Measurements from ENCODE around the gene TCF7. TPM values are rescaled to one million over a fixed set of nuclear protein-coding genes. Genes with fewer than 3 reads are reported as not detected.
A peak's percentile ranks its signal among the peaks of the same experiment; 100 is the strongest.

Gene TCF7
- total RNA-seq, 1 experiment from 2014 or later = 28.5 TPM

- no peak for DNase-seq (ENCODE audit: low spot score)
These were observed 16.7 kb downstream of the TCF7 start for GRCh38 chr5:134131165-134131564.

- no peak for DNase-seq (ENCODE audit: low spot score)
These were observed 17.3 kb downstream of the TCF7 start for GRCh38 chr5:134131578-134132350.

GRCh38 chr5:134132372-134133187, 18.1 kb downstream of the TCF7 start:
- DNase-seq (ENCODE audit: low spot score) = no peak

- DNase-seq (ENCODE audit: low spot score) = no peak
These were observed 18.9 kb downstream of the TCF7 start for GRCh38 chr5:134133188-134133994.

- DNase-seq (ENCODE audit: low spot score) = no peak
These were observed 19.6 kb downstream of the TCF7 start for GRCh38 chr5:134133995-134134541.

GRCh38 chr5:134135091-134135655, 20.7 kb downstream of the TCF7 start:
- DNase-seq (ENCODE audit: low spot score) = no peak

- no peak for DNase-seq (ENCODE audit: low spot score)
These were observed 21.7 kb downstream of the TCF7 start for GRCh38 chr5:134136221-134136631.

GRCh38 chr5:134136771-134137170, 22.3 kb downstream of the TCF7 start:
- DNase-seq (ENCODE audit: low spot score) = no peak

- DNase-seq (ENCODE audit: low spot score) = no peak
These were observed 24.2 kb downstream of the TCF7 start for GRCh38 chr5:134138416-134139376.

GRCh38 chr5:134139377-134139851, 24.9 kb downstream of the TCF7 start:
- no peak for DNase-seq (ENCODE audit: low spot score)

GRCh38 chr5:134139891-134140469, 25.5 kb downstream of the TCF7 start:
- no peak for DNase-seq (ENCODE audit: low spot score)

- DNase-seq (ENCODE audit: low spot score) = peak; percentile 92
These were observed 26.2 kb downstream of the TCF7 start for GRCh38 chr5:134140530-134141201.

GRCh38 chr5:134141331-134142050, 27.0 kb downstream of the TCF7 start:
- no peak for DNase-seq (ENCODE audit: low spot score)

- DNase-seq (ENCODE audit: low spot score) = no peak
These were observed 27.6 kb downstream of the TCF7 start for GRCh38 chr5:134142052-134142451.

- DNase-seq (ENCODE audit: low spot score) = no peak
These were observed 28.3 kb downstream of the TCF7 start for GRCh38 chr5:134142806-134143205.

GRCh38 chr5:134143431-134143830, 28.9 kb downstream of the TCF7 start:
- DNase-seq (ENCODE audit: low spot score) = no peak

GRCh38 chr5:134143944-134144941, 29.8 kb downstream of the TCF7 start:
- DNase-seq (ENCODE audit: low spot score) = no peak
